Eye (tissue), 1 donor: ENCODE results near the gene MUSK.
"Not testable (repeated sequence)": the region's sequence is repeated elsewhere in the genome, so short reads cannot be mapped to it uniquely, and the experiment has no call there.

ENCODE experiments used
- DNase-seq: peaks from one replicate; pipeline ENCODE4 v3.0.0-alpha.2; 2015

MUSK gene

GRCh38 chr9:110668570-110669167 lies at the start of gene MUSK:
TSS of gene MUSK (plus strand) at chr9:110668791. CDS start at chr9:110668905, 114 bp downstream.
- no peak for DNase-seq

- no peak for DNase-seq
These were observed 48.8 kb upstream of the MUSK start for GRCh38 chr9:110619831-110620230.

DNA sequence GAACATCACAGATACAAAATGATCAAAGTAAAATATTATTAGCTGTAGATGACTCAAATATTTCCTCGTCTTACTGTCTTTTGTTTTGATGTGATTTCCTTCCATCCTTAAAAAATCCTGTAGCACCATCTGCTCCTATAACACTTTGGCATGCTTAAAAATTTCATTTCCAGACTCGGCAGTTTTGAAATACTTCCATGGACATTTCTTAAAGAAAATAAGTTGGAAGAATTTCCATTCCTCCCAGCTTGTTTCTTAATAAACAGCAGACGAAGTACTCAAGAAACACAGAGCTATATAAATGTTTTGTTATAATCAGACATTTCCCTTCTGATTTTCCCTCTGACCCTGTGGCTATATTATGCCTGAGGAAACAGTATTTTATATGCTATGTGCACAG lies 47.9 kb upstream of the MUSK start:
- DNase-seq: peak; percentile 37

GRCh38 chr9:110622368-110622767 lies 46.2 kb upstream of the MUSK start:
- DNase-seq: no peak

DNA sequence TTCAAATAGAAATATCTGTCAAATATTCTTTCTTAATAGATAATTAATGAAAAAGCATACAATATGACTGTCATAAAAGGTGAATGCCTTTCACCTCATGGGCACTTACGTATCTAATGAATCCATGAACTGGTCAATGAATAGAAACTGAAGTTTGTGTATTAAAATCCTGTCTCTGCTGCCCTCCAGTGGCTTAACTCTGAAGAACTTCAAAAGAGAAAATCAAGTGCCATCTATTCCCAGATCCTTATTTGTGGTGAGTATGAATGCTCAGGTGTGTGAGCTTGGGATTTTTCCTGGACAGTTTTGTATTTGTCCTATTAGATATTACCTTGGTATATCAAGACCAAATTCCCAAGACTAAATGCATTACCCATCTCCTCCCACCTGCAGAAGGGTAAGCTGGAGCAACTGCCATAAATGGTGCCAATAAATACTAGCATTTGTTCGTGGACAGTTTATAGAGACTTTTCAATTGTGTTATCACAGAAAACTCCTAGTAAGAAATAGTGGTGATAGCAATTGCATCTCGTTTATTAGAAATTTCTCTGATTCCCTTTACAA lies 45.0 kb upstream of the MUSK start:
- peak; percentile 89 for DNase-seq

DNA sequence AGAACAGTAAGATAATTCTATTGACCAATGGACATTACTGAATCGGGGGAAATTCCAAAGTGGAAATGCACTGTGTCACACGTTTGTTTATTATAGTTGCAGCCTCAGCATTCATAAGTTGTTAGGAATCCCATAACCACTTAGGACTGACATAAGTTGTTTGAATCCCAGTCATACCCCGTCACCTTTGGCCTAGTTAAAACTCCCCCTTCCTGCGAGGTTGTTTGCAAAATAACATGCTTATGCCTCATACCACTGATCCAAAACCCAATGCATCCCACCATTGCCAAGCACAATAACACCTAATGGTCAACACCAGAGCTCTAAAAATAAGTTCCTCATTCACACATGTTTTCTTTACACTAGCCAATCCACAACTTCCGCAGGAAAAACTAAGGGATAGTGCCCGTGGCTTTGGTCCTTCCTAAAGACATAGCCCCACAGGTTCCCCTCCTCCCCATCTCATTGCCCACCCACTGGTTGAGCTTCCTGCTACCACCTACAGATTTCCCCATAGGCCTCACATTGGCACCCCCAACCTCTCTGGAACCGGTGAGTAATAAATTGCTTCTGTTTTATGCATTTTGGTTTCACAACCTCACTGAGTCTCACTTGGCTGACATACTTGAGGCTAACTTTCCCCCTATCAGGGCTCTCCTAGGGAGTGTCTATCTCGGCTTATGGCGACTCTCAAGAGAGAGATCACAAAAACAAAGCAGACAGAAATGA lies 42.3 kb upstream of the MUSK start:
- no peak for DNase-seq

- no peak for DNase-seq
These were observed 33.0 kb upstream of the MUSK start for GRCh38 chr9:110635589-110635988.

- DNase-seq: peak; percentile 54
These were observed 30.1 kb upstream of the MUSK start for GRCh38 chr9:110638381-110638954.

DNA sequence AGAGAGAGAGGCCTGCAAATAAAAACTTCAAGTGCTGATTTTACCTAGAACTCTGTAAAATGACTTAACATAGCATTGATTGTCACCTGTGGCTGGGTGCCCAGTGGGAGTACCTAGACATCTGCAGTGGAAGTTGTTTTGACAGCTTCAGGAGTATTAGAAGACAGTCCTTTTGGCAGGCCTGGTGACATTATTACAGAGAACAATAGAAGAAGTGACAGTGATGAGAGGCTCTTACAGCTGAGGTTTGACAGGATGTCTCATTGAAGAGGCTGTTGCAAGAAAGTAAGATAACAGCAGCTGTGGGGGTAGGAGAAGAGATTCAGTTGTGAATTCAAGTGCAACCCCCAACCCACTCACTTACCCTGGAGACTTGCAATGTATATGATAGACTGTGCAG lies 27.9 kb upstream of the MUSK start:
- DNase-seq: peak; percentile 43

DNA sequence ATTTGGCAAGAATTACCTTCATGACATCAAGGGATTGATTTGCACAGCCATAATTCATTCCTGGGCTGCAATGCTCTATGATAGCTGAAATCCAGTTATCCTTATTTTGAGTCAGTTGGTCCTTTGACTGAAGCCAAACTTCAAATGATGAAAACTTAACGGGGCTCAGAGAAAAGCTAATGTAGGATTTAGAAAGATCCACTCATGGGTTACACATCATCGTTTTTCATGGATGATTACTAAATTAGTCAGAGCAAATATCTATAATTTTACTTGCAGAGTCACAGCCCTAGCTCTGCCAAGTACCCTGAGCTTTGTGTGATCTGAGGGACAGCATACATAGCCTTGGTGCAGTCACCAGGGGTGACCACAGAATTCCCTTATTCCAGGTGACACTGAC lies 27.3 kb upstream of the MUSK start:
- DNase-seq: no peak

GRCh38 chr9:110648696-110649095 lies 19.9 kb upstream of the MUSK start:
- no peak for DNase-seq

GRCh38 chr9:110650261-110650660 lies 18.3 kb upstream of the MUSK start:
- no peak for DNase-seq

GRCh38 chr9:110650991-110651411 lies 17.6 kb upstream of the MUSK start:
- DNase-seq: peak; percentile 87

DNA sequence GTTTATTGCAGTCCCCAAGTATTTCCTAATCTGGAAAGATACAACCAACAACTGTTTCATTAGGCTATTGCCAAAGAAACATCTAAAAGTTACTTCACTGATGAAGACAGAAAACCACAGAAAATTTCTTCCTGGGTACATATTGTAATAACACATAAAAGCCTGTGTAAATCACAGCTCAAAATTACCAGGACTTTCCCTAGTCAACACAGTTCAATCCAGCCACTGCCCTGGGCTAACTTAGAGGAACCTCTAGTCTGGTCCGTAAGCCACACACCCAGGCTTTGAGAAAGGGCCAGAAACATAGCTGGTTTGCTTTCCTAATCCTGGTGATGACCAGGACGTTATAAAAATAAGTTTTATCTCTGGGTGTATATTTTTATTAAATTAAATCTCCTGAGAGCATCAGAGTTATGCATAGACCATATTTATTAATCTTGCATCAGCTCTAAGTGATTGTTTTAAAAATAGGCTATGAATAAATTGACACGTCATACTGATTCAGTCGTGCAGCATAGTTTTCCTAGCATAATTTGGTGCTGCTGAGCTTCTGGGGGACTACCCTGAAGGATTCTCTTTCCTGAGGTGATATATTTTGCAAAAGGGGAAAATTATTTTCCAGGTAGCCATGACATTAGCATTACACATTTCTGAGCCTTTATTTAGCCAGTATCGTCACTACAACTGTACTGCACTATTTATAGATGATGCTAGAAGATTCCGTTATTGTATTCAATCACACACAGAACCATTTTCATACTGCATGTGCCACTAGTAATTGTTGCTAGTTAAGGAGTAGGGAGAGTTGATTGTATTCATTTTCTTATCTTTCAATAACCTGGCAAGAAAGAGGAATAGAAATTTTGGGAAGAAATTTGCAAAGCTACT lies 12.6 kb upstream of the MUSK start:
- no peak for DNase-seq

DNA sequence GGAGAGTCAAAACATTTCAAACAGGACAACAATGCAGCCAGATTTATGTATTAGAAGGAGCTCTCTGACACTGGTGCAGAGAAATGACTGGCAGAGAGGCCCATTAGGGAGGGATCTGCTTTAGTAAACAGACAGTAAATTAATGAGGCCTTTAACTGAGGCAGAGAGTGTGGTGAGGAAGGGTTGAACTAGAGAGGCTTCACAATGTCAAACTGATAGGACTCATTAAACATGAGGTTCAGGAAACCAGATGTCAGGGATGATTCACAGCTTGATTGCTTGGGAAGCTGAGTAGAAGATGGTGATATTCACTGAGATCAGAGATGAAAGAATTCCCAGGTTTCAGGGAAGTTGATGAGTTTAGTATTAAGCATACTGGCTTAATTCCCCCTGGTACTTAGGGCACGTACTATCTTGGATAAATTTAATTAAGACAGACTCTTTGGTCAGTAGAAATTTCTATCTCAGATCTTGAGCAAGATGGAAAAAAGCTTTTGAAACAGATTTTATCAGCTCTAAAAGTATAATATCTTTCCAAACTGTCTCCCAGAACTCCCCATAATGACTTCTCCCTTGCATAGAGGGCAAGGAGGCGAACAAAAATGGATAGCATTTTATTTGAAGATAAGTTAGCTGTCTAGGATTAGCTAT lies 8.6 kb upstream of the MUSK start:
- DNase-seq: peak; percentile 40

GRCh38 chr9:110669433-110669832 lies 842 bp downstream of the MUSK start:
- no peak for DNase-seq

DNA sequence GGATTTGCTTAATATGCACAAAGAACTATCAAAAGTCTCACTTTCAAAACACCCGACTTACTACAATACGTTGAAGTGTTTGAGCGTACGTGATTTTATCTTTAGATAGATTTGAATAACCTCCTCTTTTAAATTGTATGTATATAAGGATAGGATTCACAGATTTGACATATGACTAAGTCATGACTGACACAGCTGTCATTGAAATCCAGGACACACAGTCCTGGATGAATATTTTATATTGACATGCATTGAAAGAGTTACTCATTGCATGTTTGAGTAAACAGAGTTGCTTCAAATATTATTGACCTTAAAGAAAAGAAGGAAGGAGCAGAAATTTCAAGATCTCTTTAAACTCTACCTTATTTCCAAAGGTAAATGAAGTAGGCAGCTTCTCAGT lies 3.3 kb downstream of the MUSK start:
- no peak for DNase-seq

DNA sequence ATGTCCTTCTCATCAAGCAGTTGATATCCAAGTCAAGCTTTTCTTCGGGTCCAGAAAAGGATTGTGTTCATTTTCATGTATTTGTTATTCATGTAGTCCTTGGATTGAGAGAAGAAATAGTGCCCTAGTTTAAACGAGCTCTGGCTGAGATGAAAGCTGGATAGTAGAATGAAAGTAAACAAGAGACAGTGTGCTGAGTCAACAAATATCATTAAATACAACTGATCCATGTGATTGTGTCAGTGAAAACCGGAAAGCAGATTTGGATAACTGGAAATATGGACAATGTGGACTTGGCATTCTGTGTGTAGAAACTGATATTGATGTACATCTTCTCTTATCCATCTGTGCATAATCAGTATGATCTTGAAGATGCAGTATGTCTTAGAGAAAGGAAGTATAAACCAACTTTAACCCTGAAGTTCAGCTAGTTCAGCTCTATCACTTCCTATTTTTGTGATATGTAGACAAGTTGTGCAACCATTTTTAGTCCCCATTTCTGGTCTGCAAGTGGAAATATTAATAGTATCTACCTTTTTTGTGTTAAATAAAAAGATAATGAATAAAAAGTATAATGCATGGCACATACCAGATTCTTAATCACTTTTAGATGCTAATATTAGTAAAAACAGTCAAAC lies 4.4 kb downstream of the MUSK start:
- DNase-seq: no peak

GRCh38 chr9:110687497-110687896 lies 18.9 kb downstream of the MUSK start:
- DNase-seq: no peak

GRCh38 chr9:110688329-110688728 lies 19.7 kb downstream of the MUSK start:
- DNase-seq: peak; percentile 24

DNA sequence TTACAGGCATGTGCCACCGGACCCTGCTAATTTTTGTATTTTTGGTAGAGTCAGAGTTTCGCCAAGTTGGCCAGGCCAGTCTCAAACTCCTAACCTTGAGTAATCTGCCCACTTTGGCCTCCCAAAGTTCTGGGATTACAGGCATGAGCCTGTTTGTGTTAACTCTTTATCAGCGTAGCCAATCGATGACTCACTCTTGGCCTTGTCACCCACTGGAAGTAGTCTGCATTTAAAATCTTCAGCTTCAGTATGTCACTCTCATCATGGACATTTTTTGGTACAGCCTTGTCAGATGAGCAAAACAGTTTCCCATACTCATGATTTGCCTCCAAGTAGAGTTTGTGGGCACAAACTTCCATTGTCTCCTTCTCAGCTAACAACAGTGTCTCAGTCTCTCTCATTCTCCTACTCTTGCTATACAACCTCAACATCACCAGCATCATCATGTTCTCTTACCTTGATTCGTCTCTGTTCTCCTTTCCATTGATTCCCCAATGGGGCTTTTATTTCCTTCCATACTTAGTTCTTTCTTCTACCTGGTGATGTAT lies 22.5 kb downstream of the MUSK start:
- DNase-seq: peak; percentile 18

DNA sequence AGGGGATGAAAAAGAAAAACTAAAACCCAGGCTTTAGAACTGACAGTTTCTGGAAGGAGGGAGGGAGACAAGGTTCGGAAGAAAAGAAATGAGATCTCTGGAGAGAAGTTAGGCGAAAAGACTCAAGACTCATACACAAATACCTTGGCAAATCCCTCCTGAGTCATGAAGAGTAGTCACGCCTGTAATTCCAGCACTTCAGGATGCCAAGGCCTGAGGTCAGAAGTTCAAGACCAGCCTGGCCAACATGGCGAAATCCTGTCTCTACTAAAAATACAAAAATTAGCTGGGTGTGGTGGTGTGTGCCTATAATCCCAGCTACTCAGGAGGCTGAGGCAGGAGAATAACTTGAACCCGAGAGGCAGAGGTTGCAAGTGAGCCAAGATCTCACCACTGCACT lies 27.3 kb downstream of the MUSK start:
- DNase-seq: not testable (repeated sequence)
